Measurements from ENCODE around the gene SLC29A1.

- TF ChIP-seq CTCF (conservative IDR thresholded peaks at IDR 0.05; ENCODE audit: low read depth, low read length) (no peak), EZH2 (IDR thresholded peaks at IDR 0.05; ENCODE audit: low read length, unreplicated experiment) (no peak), EZH2phosphoT487 (IDR thresholded peaks at IDR 0.05; ENCODE audit: borderline replicate concordance, low read length) (no peak)
Observed at GRCh38 chr6:44225579-44226325, 2.4 kb downstream of the SLC29A1 start.
